ENCODE measurements around the gene ATAD3B.
"Not testable (repeated sequence)": the region's sequence is repeated elsewhere in the genome, so short reads cannot be mapped to it uniquely, and the experiment has no call there.

Gene ATAD3B

DNA sequence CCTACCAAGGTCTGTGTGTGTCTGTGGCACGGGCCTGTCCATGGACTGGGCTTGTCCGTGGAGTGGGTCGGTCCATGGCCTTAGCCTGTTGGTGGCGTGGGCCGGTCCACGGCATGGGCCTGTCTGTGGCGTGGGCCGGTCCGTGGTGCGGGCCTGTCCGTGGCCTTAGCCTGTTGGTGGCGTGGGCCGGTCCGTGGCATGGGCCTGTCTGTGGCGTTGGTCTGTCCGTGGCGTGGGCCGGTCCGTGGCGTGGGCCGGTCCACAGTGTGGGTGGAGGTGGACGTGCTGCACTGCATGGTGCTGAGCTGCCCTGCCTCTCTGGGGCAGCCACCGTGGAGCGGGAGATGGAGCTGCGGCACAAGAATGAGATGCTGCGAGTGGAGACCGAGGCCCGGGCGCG is 10.2 kb downstream of the ATAD3B start:
- DNase-seq (ENCODE audit: low spot score), result not testable (repeated sequence)

DNA sequence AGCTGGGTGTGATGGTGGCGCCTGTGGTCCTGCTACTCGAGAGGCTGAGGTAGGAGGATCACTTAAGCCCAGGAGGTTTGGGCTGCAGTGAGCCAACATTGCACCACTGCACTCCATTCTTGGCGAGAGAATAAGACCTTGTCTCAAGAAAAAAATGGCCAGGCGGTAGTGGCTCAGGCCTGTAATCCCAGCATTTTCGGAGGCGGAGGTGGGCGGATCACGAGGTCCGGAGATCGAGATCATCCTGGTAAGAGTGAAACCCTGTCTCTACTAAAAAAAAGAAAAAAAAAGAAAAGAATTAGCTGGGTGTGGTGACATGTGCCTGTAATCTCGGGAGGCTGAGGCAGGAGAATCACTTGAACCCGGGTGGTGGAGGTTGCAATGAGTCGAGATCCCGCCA is 11.3 kb downstream of the ATAD3B start:
- DNase-seq (ENCODE audit: low spot score), result no peak

DNA sequence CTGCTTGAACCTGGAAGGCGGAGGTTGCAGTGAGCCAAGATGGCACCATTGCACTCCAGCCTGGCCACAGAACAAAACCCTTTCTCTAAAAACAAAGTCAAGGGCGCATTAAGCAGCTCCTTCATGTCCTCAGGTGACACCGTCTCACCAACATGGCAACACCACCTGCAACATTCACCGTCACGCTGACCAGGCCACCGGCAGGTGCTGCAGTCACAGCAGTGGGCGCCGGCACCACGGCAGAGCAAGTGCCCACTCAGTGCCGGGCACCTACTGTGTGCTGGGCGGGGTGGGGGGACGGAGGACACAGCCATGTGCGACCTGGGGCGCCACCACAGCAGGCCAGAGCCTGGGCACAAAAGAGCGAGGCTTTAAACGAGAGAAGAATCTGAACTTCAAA is 12.1 kb downstream of the ATAD3B start:
- DNase-seq (ENCODE audit: low spot score), result no peak

DNA sequence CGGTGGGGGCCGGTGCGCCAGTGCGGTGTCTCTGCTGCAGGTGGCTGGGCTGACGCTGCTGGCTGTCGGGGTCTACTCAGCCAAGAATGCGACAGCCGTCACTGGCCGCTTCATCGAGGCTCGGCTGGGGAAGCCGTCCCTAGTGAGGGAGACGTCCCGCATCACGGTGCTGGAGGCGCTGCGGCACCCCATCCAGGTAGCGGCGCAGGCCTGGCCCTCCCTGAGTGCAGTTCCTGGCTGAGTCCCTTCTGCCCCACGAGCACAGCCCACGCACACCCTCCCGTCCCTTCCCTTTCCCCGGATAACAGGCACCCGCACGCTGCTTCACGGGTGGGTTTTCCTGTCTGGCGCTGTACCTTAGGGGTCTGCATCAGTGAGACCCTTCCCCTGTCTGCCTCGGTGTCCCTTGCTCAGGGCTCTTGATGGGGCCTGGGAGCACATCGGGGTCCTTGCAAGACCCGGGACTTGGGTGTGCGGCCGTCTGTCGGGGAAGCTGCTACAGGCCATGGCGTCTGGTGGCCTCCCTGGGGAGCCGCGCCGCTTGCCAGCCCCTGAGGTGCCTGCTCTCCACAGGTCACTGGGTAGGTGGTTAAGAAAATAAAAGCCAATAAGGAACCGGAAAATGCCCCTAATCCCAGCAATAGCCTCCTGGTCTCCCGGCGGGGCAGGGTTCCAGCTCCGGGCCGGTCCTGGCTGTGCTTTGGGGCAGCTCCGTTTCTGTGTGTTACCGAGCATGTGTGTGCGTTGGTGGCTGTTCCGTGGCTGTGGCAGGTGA is 13.6 kb downstream of the ATAD3B start:
- not testable (repeated sequence) for DNase-seq (ENCODE audit: low spot score)

DNA sequence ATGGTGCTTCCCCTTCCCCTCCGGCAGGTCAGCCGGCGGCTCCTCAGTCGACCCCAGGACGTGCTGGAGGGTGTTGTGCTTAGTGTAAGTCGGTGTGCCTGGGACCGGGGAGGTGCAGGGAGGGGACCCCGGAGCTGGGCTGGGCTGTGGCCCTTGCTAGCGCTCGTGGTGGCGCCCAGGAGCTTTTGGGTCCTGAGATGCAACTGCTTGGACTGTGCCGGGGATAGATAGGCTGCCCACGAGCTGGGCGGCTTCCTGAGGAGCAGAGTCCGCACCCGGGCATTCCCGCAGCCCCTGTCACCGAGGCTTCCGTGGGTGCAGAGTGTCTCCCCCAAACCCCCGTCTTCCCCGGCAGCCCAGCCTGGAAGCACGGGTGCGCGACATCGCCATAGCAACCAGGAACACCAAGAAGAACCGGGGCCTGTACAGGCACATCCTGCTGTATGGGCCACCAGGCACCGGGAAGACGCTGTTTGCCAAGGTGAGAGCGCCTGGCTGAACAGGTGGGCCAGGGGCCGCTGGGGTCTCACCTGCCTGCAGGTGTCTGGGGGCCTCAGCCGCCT is 14.3 kb downstream of the ATAD3B start:
- not testable (repeated sequence) for DNase-seq (ENCODE audit: low spot score)

DNA sequence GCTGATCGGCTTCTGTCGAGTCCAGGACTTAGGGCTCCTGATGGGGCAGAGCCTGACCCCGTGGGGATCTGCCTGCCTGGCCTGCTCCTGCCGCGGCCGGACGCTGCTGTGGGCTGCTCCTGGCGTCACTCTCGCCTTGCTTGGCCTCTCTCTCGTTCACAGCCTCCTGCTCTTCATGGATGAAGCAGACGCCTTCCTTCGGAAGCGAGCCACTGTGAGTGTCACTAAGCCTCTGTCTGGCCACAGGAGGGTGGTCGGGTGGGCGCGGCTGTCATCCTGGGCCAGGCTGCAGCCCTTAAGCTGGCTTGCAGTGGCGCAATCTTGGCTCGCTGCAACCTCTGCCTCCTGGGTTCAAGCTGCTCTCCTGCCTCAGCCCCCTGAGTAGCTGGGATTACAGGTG is 16.1 kb downstream of the ATAD3B start:
- DNase-seq (ENCODE audit: low spot score), result no peak

DNA sequence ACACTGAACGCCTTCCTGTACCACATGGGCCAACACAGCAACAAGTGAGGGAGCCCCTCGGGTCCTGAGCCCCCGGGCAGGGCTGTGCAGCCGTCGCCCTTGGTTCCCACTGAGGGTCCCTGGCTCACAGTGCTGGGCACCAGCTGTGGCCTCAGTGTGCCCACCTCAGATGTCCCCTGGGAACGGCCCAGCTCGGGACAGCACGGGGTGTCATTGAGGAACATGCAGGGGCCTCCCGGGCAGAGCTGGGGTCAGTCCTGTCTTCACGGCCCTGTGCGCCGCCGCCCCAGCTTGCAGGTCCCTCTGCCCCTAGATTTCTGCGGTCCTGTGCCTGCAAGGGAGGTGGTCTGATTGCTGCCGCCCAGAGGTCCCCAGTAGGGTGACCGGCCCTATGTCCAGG is 17.7 kb downstream of the ATAD3B start:
- DNase-seq (ENCODE audit: low spot score), result no peak

DNA sequence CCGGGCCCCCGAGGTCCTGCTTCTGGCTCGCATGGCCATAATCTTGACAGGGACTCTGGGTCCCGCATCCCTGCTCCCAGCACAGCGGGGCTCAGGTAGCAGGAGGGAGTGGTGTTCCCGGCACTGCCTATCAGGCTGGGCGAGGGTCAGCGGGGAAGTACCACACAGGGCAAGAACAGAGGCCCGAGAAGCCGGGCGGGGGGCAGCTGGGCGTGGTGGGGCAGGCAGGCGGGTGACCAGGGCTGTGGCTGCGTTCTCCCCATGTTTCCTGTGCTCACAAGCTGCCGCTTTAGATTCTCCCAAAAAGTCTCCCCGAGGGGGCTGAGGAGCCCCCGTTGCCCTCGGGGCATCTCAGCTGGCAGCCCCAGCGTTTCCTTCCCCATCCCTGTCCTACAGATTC is 18.3 kb downstream of the ATAD3B start:
- no peak for DNase-seq (ENCODE audit: low spot score)

DNA sequence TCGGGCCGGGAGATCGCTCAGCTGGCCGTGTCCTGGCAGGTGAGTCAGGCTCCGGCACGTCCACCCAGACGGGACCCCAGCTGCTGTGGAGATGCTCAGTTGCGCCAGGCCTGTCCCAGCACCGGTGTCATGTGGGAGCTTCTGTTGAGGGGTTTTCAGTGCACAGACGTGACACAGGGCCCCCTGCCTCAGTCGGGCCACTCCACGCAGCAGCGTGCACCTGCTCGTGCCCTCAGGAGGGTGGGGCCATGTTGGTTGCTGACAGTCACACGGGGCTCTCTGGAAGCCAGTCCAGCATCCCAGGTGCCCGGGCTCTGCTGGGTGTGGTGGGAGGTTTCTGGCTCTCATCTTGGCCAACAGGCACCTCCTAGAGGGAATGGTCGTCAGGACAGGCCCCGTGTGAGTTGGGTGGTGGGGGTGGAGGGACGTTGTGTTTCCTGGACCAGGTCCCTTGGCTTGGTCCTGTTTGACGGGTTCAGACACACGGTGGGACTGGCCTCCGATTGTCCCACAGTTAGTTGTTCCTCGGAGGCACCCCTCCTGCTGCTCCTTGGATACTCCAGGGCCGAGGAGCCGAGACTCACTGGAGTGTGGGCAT is 19.2 kb downstream of the ATAD3B start:
- no peak for DNase-seq (ENCODE audit: low spot score)

DNA sequence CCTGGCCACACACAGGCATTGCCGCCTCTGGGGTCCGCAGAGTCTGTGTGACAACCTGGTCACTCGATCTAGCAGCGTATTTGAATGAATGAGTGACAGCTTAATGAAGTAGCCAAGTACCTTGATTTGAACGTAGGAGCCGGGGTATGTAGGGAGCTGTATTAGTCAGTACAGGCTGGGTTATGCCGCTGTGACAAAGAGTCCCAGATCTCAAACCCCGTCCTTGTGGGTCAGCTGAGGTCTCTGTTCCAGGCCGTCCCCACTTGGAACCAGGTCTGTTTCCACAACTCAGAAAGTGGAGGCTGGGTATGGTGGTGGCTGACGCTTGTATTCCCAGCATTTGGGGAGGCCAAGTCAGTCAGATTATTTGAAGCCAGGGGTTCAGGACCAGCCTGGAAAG is 20.0 kb downstream of the ATAD3B start:
- DNase-seq (ENCODE audit: low spot score), result no peak

DNA sequence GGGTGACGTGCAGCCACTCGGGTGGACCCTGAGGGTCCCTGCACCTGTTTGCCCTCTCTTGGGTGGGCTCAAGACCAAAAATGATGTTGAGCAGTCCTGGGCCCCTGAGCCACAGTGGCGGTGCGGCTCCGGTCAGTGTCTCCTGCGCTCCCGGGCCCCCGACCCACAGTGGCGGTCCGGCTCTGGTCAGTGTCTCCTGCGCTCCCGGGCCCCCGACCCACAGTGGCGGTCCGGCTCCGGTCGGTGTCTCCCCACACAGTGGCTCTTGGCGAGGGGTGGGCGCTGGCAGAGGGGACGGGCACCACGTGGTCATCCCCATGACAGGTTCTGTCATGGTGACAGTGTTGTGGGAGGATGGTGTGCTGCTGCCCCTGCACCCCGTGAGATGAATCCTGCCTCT is 22.7 kb downstream of the ATAD3B start:
- DNase-seq (ENCODE audit: low spot score), result not testable (repeated sequence)

DNA sequence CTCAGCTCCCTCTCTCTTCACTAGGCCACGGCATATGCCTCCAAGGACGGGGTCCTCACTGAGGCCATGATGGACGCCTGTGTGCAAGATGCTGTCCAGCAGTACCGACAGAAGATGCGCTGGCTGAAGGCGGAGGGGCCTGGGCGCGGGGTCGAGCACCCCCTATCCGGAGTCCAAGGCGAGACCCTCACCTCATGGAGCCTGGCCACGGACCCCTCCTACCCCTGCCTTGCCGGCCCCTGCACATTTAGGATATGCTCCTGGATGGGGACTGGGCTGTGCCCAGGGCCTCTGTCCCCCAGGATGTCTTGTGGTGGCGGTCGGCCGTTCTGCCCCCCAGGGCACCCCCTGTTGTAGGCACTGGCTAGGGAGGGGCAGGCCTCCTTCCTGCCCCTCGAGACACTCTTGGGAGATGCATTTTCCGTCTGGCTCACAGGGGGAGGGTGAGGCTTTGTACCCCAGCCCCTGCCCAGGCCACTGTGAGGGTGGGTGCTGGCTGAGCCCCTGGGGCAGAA is 24.0 kb downstream of the ATAD3B start:
- not testable (repeated sequence) for DNase-seq (ENCODE audit: low spot score)

DNA sequence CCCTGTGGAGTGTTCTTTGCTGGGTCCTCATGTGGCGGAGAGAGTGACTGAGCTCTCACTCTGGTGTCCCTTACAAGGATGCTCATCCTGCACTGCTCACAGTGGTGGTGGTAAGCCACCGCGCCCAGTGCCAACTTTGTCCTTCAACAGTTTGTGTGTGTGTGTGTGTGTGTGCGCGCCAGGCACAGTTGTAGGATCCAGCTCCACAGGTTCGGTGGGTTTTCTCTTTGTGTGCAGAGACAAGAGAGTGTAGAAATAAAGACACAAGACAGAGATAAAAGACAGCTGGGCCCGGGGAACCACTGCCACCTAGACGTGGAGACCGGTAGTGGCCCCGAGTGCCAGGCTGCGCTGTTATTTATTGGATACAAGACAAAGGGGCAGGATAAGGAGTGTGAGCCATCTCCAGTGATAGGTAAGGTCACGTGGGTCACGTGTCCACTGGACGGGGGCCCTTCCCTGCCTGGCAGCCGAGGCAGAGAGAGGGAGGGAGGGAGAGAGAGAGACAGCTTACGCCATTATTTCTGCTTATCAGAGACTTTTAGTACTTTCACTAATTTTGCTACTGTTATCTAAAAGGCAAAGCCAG is 33.3 kb downstream of the ATAD3B start:
- peak; percentile 27 for DNase-seq (ENCODE audit: low spot score)

DNA sequence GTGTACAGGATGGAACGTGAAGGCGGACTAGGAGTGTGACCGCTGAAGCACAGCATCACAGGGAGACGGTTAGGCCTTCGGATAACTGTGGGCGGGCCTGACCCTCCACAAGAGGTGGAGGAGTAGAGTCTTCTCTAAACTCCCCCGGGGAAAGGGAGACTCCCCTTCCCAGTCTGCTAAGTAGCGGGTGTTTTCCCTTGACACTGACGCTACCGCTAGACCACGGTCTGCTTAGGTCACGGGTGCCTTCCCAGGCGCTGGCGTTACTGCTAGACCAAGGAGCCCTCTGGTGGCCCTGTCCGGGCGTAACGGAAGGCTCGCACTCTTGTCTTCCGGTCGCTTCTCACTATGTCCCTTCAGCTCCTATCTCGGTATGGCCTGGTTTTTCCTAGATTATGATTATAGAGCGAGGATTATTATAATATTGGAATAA is 33.8 kb downstream of the ATAD3B start:
- DNase-seq (ENCODE audit: low spot score), result not testable (repeated sequence)

DNA sequence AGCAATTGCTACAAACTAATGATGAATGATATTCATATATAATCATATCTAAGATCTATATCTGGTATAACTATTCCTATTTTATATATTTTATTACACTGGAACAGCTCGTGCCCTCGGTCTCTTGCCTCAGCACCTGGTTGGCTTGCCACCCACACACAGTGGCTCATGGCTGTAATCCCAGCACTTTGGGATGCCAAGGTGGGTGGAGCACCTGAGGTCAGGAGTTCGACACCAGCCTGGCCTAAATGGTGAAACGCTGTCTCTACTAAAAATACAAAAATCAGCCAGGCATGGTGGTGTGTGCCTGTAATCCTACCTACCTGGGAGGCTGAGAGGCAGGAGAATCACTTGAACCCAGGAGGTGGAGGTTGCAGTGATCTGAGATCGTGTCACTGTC is 34.2 kb downstream of the ATAD3B start:
- DNase-seq (ENCODE audit: low spot score), result not testable (repeated sequence)

DNA sequence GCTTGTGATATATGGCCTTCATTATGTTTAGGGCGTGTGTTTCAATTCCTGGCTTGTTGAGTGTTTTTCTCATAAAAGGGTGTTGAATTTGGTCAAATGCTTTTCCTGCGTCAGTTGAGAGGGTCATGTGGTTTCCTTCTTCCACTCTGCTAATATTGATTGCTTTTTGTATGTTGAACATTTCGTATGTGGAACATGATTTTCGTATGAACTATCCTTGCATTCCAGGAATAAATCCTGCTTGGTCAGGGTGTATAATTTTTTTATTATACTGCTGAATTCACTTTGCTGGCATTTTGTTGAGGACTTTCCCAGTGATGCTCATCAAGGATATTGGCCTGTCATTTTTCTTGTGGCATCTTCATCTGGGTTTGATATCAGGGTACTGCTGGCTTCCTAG is 35.7 kb downstream of the ATAD3B start:
- DNase-seq (ENCODE audit: low spot score), result no peak

DNA sequence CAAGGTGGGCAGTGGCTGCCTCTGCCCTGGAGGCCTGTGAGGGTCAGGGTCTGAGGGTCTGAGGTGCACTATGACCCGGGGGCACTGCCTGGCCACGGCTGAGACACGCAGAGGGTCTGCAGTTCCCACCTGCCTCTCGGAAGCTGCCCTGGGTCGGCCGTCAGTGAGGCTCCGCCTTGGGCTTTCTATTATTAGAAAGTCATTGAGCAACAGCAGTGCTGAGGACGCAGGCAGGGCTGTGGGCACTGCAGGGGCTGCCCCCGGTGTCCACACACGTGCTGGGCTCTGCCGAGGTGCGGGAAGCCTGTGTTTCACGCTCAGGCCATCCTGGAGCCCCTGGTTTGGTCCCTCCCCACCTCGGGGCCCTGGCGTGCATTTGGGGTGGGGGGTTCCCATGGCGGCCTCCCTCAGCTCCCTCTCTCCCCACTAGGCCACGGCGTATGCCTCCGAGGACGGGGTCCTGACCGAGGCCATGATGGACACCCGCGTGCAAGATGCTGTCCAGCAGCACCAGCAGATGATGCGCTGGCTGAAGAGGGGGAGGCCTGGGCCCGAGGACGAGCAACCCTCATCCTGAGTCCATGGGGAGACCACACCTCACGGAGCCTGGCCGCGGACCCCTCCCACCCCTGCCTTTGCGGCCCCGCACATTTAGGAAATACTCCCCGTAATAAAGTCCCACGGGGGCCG is 37.4 kb downstream of the ATAD3B start:
- not testable (repeated sequence) for DNase-seq (ENCODE audit: low spot score)

DNA sequence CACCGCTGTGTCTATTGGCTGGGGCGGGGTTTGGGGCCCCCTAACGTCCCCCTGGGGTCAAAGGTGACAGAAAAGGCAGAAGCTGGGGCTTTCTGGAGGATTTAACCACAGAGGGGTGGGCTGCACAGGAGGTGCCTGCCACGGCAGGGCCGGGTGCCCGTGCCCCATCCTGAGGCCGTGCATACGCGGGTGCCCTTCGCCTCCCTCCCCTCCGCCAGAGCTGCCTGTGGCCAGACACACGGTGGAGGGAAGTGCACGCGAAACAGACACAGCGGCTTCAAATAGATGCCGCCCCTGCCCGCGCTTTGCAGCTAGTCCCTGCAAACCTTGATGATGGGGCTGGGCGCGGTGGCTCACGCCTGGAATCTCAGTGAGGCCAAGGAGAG is 37.9 kb downstream of the ATAD3B start:
- DNase-seq (ENCODE audit: low spot score), result not testable (repeated sequence)

DNA sequence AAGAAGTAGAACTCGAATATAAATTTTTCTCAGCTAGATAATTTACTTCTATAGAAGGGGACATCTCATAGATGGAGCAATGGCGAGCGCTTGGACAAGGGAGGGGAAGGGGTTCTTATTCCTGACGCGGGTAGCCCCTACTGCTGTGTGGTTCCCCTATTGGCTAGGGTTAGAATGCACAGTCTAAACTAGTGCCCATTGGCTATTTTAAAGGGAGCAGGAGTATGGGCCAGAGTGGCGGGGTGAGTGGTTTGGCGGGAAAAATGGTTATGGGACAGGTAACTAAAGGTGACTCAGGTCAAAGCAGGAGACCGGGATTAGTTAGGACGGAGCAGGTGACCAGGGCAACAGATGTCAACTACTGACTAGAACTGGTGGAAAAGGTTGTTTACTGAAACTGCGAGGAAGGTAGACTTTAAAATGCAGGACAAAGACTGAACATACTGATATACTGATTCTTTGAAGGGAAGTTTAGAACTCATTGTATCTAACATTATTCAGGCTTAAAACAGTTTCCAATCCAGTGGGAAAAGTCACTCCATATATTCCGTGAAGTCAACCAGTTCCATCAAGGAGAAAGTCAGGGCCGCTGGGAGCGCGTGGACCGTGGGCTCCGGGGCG is 39.5 kb downstream of the ATAD3B start:
- peak; percentile 30 for DNase-seq (ENCODE audit: low spot score)

DNA sequence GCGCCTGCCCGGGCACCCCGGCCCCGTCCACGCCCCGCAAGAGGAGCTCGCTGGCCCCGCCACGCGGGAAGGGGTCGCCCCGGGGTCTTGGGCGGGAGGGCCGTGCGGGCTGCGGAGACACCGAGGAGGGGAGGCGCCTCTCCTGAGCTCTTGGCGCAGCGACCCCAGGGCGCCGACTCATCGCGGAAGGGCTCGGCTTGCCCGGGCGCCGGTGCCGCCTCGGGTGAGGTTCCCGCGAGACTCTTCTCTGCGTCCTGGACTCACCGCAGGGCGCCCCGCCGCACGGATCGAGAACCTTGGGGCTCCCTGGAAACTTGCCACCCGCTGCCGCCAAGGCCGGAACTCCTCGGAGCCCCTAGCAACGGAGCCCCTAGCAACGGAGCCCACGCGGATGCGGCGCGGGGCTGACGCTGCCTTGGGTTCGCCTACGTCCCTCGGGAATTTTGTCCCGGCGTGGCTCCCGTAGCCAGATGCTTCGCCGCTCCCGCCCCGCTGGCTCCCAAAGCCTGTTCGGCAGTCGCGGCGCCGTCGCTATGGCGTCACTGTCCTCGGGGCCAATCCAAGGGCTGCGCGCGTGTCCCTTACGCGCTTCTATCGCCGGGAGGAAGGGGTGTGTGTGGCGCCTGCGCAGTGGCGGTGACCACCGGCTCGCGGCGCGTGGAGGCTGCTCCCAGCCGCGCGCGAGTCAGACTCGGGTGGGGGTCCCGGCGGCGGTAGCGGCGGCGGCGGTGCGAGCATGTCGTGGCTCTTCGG is 40.1 kb downstream of the ATAD3B start, which contains the start of gene ATAD3A:
Gene ATAD3A, plus strand, starts transcription at position 630 of the 753 bp plus-strand sequence. Its CDS starts 107 bp downstream, at position 737.
- peak; percentile 94 for DNase-seq (ENCODE audit: low spot score)

DNA sequence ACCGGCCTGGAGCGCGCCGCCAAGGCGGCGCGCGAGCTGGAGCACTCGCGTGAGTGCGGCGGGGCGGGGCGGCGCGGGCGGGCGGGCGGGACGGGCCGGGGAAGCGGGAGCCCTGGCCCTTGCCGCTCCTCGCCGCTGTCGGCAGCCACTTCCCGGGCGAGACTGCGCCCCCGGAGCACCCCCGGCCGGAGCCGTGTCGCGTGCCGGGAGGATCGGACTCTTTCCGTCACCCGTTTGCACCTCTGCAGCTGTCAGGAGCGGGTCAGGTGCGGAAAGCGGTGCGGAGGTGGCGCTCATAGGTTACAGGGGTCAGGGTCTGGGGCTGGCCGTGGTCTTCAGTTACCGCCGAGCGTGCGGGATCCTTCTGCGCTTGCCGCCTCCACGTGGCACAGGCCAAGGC is 40.9 kb downstream of the ATAD3B start:
- DNase-seq (ENCODE audit: low spot score), result not testable (repeated sequence)

Measured in kidney capillary endothelial cell (primary cell).